NCI-H146 (cell line): ENCODE results near the gene DPEP1.
"Not testable (repeated sequence)": the region's sequence is repeated elsewhere in the genome, so short reads cannot be mapped to it uniquely, and the experiment has no call there.

ENCODE experiments used
- DNase-seq: peaks from one replicate; lab custom pipeline; 2025; lab: John Stamatoyannopoulos, UW

DPEP1 gene

GRCh38 chr16:89613231-89613953 is at the start of gene DPEP1:
Gene DPEP1, plus strand, starts transcription at chr16:89613642. Its CDS starts 16,769 bp downstream, at chr16:89630411.
- DNase-seq, result no peak

- no peak for DNase-seq
Measured at GRCh38 chr16:89564476-89565255, 48.8 kb upstream of the DPEP1 start.

- no peak for DNase-seq
Measured at GRCh38 chr16:89565256-89565505, 48.3 kb upstream of the DPEP1 start.

- no peak for DNase-seq
Measured at GRCh38 chr16:89565506-89566372, 47.7 kb upstream of the DPEP1 start.

- peak; percentile 66 for DNase-seq
Measured at GRCh38 chr16:89567656-89568594, 45.5 kb upstream of the DPEP1 start.

- DNase-seq, result no peak
Measured at GRCh38 chr16:89569506-89570341, 43.7 kb upstream of the DPEP1 start.

GRCh38 chr16:89570342-89570923 is 43.0 kb upstream of the DPEP1 start:
- no peak for DNase-seq

GRCh38 chr16:89570983-89571598 is 42.4 kb upstream of the DPEP1 start:
- DNase-seq, result not testable (repeated sequence)

- DNase-seq, result no peak
Measured at GRCh38 chr16:89571636-89572035, 41.8 kb upstream of the DPEP1 start.

- DNase-seq, result no peak
Measured at GRCh38 chr16:89572073-89572484, 41.4 kb upstream of the DPEP1 start.

GRCh38 chr16:89572485-89573205 is 40.8 kb upstream of the DPEP1 start:
- no peak for DNase-seq

- no peak for DNase-seq
Measured at GRCh38 chr16:89573826-89574680, 39.4 kb upstream of the DPEP1 start.

- DNase-seq, result peak; percentile 67
Measured at GRCh38 chr16:89574681-89575246, 38.7 kb upstream of the DPEP1 start.

GRCh38 chr16:89575247-89576152 is 37.9 kb upstream of the DPEP1 start, which contains the start of gene CPNE7:
Gene CPNE7, plus strand, starts transcription at chr16:89575758. Its CDS starts 140 bp downstream, at chr16:89575898.
- peak; percentile 35 for DNase-seq

GRCh38 chr16:89576153-89577054 is 37.0 kb upstream of the DPEP1 start:
- no peak for DNase-seq
